ENCODE measurements around the gene CD226. TPM values are rescaled to one million over a fixed set of nuclear protein-coding genes. Genes with fewer than 3 reads are reported as not detected.

The CD226 gene
- total RNA-seq: 1 to 10 TPM in 3 of 4 donors, under 1 TPM in 1; 0.49 to 2.4 (median 1.1) TPM

DNA sequence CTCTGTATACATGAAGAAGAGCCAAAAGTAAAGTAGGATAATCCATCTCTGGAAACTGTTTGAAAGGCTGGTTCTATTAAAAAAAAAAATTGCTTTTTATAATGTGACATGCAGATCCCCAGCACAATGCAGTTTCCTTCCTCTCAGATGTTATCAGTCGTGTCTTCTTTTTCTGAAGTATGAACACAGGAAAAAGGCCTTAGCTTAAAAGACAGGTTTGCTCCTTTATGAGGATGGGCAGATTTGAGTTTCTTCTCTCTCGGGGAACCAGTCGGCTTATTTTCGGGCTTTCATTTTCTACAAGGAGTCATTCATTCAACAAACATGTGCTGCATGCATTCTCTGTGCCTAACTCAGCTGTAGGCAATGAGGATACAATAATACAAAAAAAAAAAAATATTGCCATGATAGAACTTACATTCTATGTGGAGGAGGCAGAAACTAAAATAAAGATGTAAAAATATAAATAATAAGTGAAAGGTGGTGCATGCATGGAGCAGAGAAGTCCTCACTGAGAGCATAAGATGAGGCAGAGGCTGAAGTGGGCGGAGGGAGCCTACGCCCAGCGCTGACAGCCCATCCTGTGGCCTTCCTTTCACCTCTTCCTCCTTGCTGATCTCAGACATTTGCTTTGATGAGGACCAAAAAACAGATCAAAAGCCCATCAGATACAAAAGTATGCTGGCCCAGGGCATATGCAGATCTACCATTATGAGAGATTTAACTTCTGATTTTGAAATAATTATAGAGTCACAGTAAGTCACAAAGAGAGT, at the start of gene CD226:
Gene CD226, minus strand, starts transcription at position 513 of the 773 bp plus-strand sequence. Its CDS starts 467 bp downstream, at position 46.
- TF ChIP-seq, protein P1, sequence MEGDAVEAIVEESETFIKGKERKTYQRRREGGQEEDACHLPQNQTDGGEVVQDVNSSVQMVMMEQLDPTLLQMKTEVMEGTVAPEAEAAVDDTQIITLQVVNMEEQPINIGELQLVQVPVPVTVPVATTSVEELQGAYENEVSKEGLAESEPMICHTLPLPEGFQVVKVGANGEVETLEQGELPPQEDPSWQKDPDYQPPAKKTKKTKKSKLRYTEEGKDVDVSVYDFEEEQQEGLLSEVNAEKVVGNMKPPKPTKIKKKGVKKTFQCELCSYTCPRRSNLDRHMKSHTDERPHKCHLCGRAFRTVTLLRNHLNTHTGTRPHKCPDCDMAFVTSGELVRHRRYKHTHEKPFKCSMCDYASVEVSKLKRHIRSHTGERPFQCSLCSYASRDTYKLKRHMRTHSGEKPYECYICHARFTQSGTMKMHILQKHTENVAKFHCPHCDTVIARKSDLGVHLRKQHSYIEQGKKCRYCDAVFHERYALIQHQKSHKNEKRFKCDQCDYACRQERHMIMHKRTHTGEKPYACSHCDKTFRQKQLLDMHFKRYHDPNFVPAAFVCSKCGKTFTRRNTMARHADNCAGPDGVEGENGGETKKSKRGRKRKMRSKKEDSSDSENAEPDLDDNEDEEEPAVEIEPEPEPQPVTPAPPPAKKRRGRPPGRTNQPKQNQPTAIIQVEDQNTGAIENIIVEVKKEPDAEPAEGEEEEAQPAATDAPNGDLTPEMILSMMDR (IDR thresholded peaks at IDR 0.05; ENCODE audit: low read depth): no peak

DNA sequence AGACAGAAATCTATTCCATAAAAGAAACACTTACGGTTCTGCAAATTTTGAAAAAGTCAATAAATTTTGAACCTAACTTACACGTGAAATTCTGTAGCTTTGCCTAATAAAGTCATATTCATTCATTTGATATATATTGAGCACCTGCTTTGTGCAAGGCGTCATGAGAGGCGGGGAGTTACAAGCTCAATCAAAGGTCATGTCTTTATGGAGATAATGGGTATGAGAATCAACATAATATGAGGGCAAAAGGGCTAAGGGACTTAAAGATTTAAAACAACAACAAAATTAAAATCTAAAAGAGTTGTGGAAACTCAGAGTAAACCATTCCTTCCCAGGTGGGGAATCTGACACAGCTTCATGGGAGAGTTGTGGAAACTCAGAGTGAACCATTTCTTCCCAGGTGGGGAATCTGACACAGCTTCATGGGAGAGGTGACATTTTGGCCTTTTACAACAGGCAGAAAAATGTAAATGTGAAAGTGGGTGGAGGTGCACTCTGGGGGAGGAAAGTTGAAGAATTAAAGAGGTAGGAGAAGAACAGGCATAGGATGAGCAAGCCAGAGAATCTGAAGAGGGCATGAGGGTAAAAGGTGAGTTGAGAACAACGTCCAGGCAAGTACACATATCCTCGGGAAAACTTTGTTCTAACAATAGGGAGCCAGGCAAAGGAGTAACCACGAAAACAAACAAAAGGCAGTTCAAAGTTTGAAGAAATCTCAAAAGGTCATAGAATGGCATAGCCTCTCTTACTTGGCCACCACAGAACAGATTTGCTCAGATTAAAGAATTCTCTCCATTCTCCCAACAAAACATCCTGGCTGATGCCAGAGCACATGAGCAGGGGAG, 49.5 kb upstream of the CD226 start:
- TF ChIP-seq, protein P1 (IDR thresholded peaks at IDR 0.05; ENCODE audit: low read depth): no peak

DNA sequence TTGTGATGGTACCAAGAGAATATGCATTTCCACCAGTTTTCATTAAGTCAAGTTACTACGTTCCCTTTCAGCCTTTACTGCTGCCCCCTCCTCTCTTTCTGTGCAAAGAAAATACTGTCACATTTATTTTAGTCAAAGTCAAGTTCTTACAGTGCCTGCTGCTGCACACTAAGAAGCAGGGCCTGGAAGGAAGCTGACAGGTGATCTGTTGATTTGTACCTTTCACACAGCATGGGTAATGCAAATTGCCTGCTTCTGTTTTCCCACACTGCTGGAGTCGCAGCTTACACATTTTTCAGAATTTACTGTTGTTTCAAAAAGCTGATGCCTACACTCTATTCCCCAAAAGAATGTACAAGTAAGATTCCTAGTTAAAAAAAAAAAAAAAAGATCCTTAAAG, 48.7 kb upstream of the CD226 start:
- TF ChIP-seq, protein P1 (IDR thresholded peaks at IDR 0.05; ENCODE audit: low read depth): no peak

DNA sequence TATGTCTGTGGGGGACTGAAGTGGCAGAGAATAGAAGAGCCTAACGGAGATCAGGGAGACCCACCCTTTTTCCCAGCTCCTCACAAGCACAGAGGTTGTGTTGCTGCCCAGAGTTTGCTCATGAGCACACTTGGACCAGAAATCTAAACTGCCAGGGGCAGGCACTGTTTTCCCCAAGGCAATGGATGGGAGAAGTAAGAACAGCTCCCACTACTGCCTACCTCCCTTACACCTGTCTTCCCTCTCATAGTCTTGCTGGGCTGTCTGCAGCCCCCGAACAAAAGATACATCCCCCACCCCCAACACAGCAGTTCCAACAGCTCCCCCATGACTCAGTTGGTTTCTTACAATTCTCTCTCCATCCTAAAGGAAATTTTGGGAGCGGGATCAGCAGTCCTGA, 48.1 kb upstream of the CD226 start:
- TF ChIP-seq, protein P1 (IDR thresholded peaks at IDR 0.05; ENCODE audit: low read depth): no peak

DNA sequence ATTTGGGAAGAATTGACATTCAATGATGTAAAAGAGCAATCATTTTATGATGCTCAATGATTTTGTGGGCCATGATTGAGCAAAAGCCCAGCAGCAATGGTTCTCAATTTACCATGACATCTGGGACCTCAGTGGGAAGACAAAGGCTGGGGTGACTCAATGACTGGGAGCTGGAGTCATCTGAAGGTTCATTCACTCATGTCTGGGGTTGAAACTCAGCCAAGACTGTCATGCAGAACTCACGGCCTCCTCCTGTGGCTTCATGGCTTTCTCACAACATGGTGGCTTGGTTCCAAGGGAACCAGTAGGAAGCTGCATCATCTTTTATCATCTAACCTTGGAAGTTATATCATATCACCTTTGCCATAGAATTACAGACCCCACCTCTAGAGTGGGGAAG, 45.1 kb upstream of the CD226 start:
- TF ChIP-seq, protein P1 (IDR thresholded peaks at IDR 0.05; ENCODE audit: low read depth): no peak

DNA sequence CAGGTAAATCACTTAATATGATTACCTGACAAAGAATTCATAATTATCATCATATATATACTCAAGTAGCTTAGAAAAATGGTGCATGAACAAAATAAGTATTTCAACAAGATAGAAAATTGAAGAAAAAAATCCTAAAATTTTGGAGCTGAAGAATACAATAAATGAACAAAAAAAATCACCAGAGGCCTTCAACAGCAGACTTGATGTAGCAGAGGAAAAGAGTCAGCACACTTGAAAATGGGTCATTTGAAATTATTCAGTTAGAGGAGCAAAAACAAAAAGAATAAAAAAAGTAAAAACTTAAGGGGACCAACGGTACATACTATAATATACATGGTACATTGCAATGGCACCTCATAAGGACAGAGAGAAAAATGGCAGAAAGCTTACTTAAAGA, 40.2 kb upstream of the CD226 start:
- TF ChIP-seq, protein P1 (IDR thresholded peaks at IDR 0.05; ENCODE audit: low read depth): no peak

DNA sequence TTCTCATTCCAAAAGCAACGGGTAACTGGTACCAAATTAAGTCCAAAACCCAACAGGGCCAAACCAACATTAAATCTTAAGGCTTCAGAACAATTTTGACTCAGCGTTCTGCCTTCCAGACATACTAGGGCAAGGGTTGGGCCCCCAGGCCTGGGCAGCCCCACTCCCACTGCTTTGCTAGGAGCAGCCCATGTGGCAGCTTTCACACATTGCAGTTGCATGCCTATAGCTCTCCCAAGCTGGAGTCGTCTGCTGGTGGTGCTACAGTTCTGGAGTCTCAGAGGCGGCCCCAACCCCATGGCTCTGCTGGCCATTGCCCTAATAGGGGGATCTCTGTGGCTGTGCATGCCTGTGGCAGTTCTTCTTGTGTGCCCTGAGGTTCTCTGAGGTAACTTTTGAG, 37.6 kb upstream of the CD226 start:
- TF ChIP-seq, protein P1 (IDR thresholded peaks at IDR 0.05; ENCODE audit: low read depth): no peak
